GM23248 (cell line): ENCODE data around the gene SPRED1.

Source experiments
- EZH2 ChIP-seq: fragments of 200-600 bp; sonication (generic); IDR thresholded peaks from 2 replicates; pipeline ENCODE4 v1.6.1; 2018; ENCODE audit warnings: antibody characterized with exemption, mild to moderate bottlenecking; ENCODE audit not compliant: insufficient read depth, poor library complexity, severe bottlenecking
- EZH2phosphoT487 ChIP-seq: fragments of 200-600 bp; sonication (generic); IDR thresholded peaks from 2 replicates; pipeline ENCODE4 v1.6.1; 2018; ENCODE audit warnings: antibody characterized with exemption, moderate library complexity, mild to moderate bottlenecking, low read depth; ENCODE audit not compliant: insufficient read depth

DNA sequence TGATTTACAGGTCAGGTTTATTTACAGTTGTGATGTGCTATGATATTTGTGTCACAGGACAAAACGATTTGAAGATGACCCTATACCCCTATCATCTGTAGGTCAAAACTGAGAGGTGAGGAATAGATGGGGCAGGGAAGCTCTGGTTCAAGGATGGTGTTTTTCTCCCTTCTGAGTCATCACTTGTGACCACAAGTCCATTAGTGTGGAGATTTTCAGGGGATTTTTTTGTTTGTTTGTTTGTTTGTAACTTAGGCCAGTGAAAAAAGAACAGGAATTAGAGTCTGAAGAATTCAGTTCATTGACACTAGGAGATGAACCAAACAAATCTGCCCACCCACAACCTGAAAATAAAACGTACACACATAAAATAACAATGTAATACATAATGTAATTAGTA is 138.6 kb downstream of the SPRED1 start:
- TF ChIP-seq EZH2phosphoT487 (no peak), EZH2 (no peak)
